Fibroblast of skin of abdomen (primary cell): ENCODE data around the gene MCRIP2.
A peak's percentile ranks its signal among the peaks of the same experiment; 100 is the strongest.

Source experiments
- DNase-seq: peaks from one replicate; pipeline ENCODE4 v3.0.0-alpha.2; 2013

MCRIP2 gene

GRCh38 chr16:617855-618254 lies 23.8 kb upstream of the MCRIP2 start:
- DNase-seq, result no peak

- no peak for DNase-seq
These were observed 22.0 kb upstream of the MCRIP2 start for GRCh38 chr16:619476-620100.

GRCh38 chr16:620700-621525 lies 20.7 kb upstream of the MCRIP2 start:
- no peak for DNase-seq

- DNase-seq, result no peak
These were observed 20.0 kb upstream of the MCRIP2 start for GRCh38 chr16:621526-622105.

- DNase-seq, result no peak
These were observed 18.7 kb upstream of the MCRIP2 start for GRCh38 chr16:622920-623280.

- no peak for DNase-seq
These were observed 17.0 kb upstream of the MCRIP2 start for GRCh38 chr16:624526-625070.

GRCh38 chr16:625117-625976 lies 16.3 kb upstream of the MCRIP2 start:
- DNase-seq, result no peak

GRCh38 chr16:625977-626765 lies 15.5 kb upstream of the MCRIP2 start:
- no peak for DNase-seq

- DNase-seq, result peak; percentile 92
These were observed 14.7 kb upstream of the MCRIP2 start for GRCh38 chr16:626787-627453.

GRCh38 chr16:627454-628239 lies 14.0 kb upstream of the MCRIP2 start:
- no peak for DNase-seq

GRCh38 chr16:628321-629061 lies 13.1 kb upstream of the MCRIP2 start:
- DNase-seq, result no peak

GRCh38 chr16:629185-629832 lies 12.3 kb upstream of the MCRIP2 start:
- DNase-seq, result no peak

GRCh38 chr16:629833-630248 lies 11.8 kb upstream of the MCRIP2 start:
- DNase-seq, result no peak

- no peak for DNase-seq
These were observed 11.3 kb upstream of the MCRIP2 start for GRCh38 chr16:630249-630814.

GRCh38 chr16:630815-631405 lies 10.7 kb upstream of the MCRIP2 start, which contains the start of gene WFIKKN1:
Gene WFIKKN1, plus strand, starts transcription at chr16:630985. Its CDS starts 269 bp downstream, at chr16:631254.
- DNase-seq, result no peak

GRCh38 chr16:631808-632358 lies 9.7 kb upstream of the MCRIP2 start:
- no peak for DNase-seq

- DNase-seq, result no peak
These were observed 8.9 kb upstream of the MCRIP2 start for GRCh38 chr16:632486-633335.
